KMS-11 (cell line): ENCODE measurements around the gene ATP6V1G1.

Experiments used
- H2AFZ ChIP-seq: fragments of 200-600 bp; sonication (generic); 2 replicates; pipeline ENCODE4 v1.6.1; 2016; ENCODE audit warnings: antibody characterized with exemption, mixed run types, low read depth
- H3K27ac ChIP-seq: fragments of 200-600 bp; sonication (generic); 2 replicates; pipeline ENCODE4 v1.6.1; 2016; ENCODE audit warnings: mild to moderate bottlenecking, mixed run types
- H3K27me3 ChIP-seq: fragments of 200-600 bp; sonication (generic); 2 replicates; pipeline ENCODE4 v1.6.1; 2017; ENCODE audit warnings: mild to moderate bottlenecking, low read depth, mixed run types, moderate library complexity; ENCODE audit not compliant: insufficient read depth
- H3K36me3 ChIP-seq: fragments of 200-600 bp; sonication (generic); 2 replicates; pipeline ENCODE4 v1.6.1; 2017; ENCODE audit warnings: mild to moderate bottlenecking, mixed run types; ENCODE audit not compliant: insufficient read depth
- H3K4me1 ChIP-seq: fragments of 200-600 bp; sonication (generic); 2 replicates; pipeline ENCODE4 v1.6.1; 2016; ENCODE audit warnings: mild to moderate bottlenecking, low read depth, mixed run types; ENCODE audit not compliant: poor library complexity, severe bottlenecking
- H3K4me2 ChIP-seq: fragments of 200-600 bp; sonication (generic); 2 replicates; pipeline ENCODE4 v1.7.0; 2016; ENCODE audit warnings: mild to moderate bottlenecking, mixed run types
- H3K4me3 ChIP-seq: fragments of 200-600 bp; sonication (generic); IDR thresholded peaks from 2 replicates; pipeline ENCODE4 v1.6.1; 2017; ENCODE audit warnings: low read depth, low read length, mixed read lengths; ENCODE audit not compliant: insufficient read depth
- H3K79me2 ChIP-seq: fragments of 200-600 bp; sonication (generic); 2 replicates; pipeline ENCODE4 v1.6.1; 2016; ENCODE audit warnings: low read depth, mixed run types; ENCODE audit not compliant: insufficient read depth
- H3K9ac ChIP-seq: fragments of 200-600 bp; sonication (generic); 2 replicates; pipeline ENCODE4 v1.6.1; 2016; ENCODE audit warnings: mild to moderate bottlenecking, mixed run types
- H4K20me1 ChIP-seq: fragments of 200-600 bp; sonication (generic); 2 replicates; pipeline ENCODE4 v1.6.1; 2016; ENCODE audit warnings: mild to moderate bottlenecking, mixed run types; ENCODE audit not compliant: insufficient read depth
- TF ChIP-seq, protein P1 (sequence below): fragments of 200-600 bp; sonication (generic); conservative IDR thresholded peaks from 2 replicates; pipeline ENCODE4 v1.6.1; 2017; ENCODE audit warnings: low read depth, mild to moderate bottlenecking, antibody characterized with exemption, low read length, moderate library complexity, mixed read lengths

Gene ATP6V1G1

DNA sequence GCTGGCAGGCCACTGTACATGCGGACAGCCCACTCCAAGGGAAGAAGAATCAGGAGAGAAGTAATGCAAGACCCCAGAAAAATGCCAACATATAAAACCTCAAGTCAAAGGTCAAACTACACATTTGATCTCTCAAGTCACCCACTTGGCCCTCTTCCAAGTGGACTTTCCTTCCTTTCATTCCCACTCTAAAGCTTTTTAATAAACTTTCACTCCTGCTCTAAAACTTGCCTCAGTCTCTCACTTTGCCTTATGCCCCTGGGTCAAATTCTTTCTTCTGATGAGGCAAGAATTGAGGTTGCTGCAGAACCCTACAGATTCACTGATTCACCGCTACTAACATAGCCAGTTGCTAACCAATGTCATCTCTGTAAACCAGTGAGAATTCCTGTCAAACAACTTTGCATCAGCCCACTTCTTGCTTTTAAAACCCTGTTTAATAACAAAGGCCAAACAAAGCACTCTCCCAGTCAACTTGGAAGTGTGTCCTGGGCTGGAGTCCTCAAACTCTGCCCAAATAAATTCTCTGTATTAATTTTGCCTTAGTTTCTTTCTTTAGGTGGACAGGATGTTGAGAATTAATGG, 6.9 kb upstream of the ATP6V1G1 start:
- H3K27me3 ChIP-seq: no peaks in the 10 kb centered on the region
- TF ChIP-seq, protein P1, sequence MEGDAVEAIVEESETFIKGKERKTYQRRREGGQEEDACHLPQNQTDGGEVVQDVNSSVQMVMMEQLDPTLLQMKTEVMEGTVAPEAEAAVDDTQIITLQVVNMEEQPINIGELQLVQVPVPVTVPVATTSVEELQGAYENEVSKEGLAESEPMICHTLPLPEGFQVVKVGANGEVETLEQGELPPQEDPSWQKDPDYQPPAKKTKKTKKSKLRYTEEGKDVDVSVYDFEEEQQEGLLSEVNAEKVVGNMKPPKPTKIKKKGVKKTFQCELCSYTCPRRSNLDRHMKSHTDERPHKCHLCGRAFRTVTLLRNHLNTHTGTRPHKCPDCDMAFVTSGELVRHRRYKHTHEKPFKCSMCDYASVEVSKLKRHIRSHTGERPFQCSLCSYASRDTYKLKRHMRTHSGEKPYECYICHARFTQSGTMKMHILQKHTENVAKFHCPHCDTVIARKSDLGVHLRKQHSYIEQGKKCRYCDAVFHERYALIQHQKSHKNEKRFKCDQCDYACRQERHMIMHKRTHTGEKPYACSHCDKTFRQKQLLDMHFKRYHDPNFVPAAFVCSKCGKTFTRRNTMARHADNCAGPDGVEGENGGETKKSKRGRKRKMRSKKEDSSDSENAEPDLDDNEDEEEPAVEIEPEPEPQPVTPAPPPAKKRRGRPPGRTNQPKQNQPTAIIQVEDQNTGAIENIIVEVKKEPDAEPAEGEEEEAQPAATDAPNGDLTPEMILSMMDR: no peak
- no peaks in the 10 kb centered on the region for H3K79me2 ChIP-seq
- H3K4me1 ChIP-seq: peaks cover 5% of the 10 kb centered on the region
- H3K4me3 ChIP-seq: no peak overlapping the region
- H3K27ac ChIP-seq: no peak overlapping the region
- H4K20me1 ChIP-seq: no peaks in the 10 kb centered on the region
- no peak overlapping the region for H3K4me2 ChIP-seq
- H2AFZ ChIP-seq: no peak overlapping the region
- no peaks in the 10 kb centered on the region for H3K36me3 ChIP-seq
- H3K9ac ChIP-seq: no peak overlapping the region

- H3K9ac ChIP-seq: no peak overlapping the region
Measured at GRCh38 chr9:114583371-114584155, 4.0 kb upstream of the ATP6V1G1 start.

DNA sequence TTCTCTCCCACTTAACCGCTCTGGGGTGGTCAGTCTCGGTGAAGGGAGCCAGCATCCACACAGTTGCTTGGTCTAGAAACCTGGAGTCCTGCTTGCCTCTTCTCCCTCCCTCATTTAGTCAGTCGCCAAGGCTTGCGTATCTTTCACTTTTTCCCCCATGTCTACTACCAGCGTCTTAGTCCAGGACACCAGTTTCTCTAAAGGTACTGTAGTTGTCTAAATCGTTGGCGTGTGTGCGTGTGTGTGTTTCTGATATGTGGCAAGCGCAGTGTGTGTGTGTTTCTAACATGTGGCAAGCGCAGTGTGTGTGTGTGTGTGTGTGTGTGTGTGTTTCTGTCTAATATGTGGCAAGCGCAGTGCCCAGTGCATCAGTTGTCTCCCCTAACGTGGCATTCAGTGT, 641 bp downstream of the ATP6V1G1 start:
- TF ChIP-seq, protein P1: no peak
- Histone ChIP-seq H3K36me3 (peaks cover under 1% of the 10 kb centered on the region; the same call in 1 of the 2 replicates), H3K4me2 (peak overlapping the region; percentile 81), H3K9ac (peak overlapping the region; percentile 84), H3K27ac (peak overlapping the region; percentile 66), H3K4me1 (peaks cover 55% of the 10 kb centered on the region), H4K20me1 (no peaks in the 10 kb centered on the region), H3K4me3 (no peak overlapping the region), H3K79me2 (peaks cover 57% of the 10 kb centered on the region), H2AFZ (0 out of 2 replicates have a peak overlapping the region, but pooled peaks have one; percentile 93), H3K27me3 (no peaks in the 10 kb centered on the region)

More at GRCh38 chr9:114583371-114584155, 4.0 kb upstream of the ATP6V1G1 start:
- peaks cover 10% of the 10 kb centered on the region for H3K79me2 ChIP-seq
- no peaks in the 10 kb centered on the region for H3K36me3 ChIP-seq
- H3K27ac ChIP-seq: no peak overlapping the region
- H3K27me3 ChIP-seq: no peaks in the 10 kb centered on the region
- no peak overlapping the region for H2AFZ ChIP-seq
- H3K4me1 ChIP-seq: peaks cover 10% of the 10 kb centered on the region
- no peak overlapping the region for H3K4me3 ChIP-seq
- TF ChIP-seq, protein P1: no peak
- no peaks in the 10 kb centered on the region for H4K20me1 ChIP-seq
- no peak overlapping the region for H3K4me2 ChIP-seq

- H3K4me2 ChIP-seq: peak overlapping the region; percentile 81
- peak overlapping the region; percentile 84; the same call in 1 of the 2 replicates for H3K9ac ChIP-seq
- peaks cover 63% of the 10 kb centered on the region for H3K79me2 ChIP-seq
- no peaks in the 10 kb centered on the region for H4K20me1 ChIP-seq
- no peak overlapping the region for H2AFZ ChIP-seq
- peak overlapping the region; percentile 66; the same call in 1 of the 2 replicates for H3K27ac ChIP-seq
- no peak overlapping the region for H3K4me3 ChIP-seq
- TF ChIP-seq, protein P1: no peak
- no peaks in the 10 kb centered on the region for H3K27me3 ChIP-seq
- peaks cover 62% of the 10 kb centered on the region for H3K4me1 ChIP-seq
- peaks cover 7% of the 10 kb centered on the region; the same call in 1 of the 2 replicates for H3K36me3 ChIP-seq
Measured at GRCh38 chr9:114588651-114589526, 1.3 kb downstream of the ATP6V1G1 start.
